Body of pancreas (tissue), 4 donors: ENCODE results near the gene ZNF786.

ENCODE experiments used
- POLR2A ChIP-seq, 3 donors: fragments of 450-650 bp; IDR thresholded peaks; one replicate each; pipeline ENCODE4 v1.6.1; 2016; ENCODE audit warnings: antibody characterized with exemption in 3 of 3, mild to moderate bottlenecking in 2 of 3
- TF ChIP-seq, protein P1 (sequence below), 7 experiments: fragments of 450-650 bp in 4 of 7; fragments of 200-600 bp in 3 of 7; sonication (generic) in 3 of 7; IDR thresholded peaks; one replicate each; pipeline ENCODE4 v1.5.1; 2016 to 2019; ENCODE audit warnings: antibody characterized with exemption in 7 of 7

DNA sequence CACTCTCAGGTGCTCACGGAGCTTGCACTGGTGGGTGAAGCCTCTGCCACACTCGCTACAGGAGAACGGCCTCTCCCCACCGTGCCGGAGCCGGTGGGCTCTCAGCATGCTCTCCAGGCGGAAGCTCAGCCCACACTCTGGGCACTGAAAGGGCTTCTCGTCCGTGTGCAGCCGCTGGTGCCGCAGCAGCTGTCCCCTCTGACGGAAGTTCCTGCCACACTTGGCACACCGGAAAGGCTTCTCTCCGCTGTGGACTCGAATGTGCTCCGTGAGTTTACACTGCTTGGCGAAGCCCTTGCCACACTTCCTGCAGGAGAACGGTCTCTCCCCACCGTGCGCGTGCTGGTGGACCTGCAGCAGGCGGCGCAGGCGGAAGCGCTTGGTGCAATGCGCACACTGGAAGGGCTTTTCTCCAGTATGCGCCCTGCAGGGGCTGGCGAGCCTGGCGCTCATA lies 19.3 kb downstream of the ZNF786 start:
- TF ChIP-seq, protein P1, sequence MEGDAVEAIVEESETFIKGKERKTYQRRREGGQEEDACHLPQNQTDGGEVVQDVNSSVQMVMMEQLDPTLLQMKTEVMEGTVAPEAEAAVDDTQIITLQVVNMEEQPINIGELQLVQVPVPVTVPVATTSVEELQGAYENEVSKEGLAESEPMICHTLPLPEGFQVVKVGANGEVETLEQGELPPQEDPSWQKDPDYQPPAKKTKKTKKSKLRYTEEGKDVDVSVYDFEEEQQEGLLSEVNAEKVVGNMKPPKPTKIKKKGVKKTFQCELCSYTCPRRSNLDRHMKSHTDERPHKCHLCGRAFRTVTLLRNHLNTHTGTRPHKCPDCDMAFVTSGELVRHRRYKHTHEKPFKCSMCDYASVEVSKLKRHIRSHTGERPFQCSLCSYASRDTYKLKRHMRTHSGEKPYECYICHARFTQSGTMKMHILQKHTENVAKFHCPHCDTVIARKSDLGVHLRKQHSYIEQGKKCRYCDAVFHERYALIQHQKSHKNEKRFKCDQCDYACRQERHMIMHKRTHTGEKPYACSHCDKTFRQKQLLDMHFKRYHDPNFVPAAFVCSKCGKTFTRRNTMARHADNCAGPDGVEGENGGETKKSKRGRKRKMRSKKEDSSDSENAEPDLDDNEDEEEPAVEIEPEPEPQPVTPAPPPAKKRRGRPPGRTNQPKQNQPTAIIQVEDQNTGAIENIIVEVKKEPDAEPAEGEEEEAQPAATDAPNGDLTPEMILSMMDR (IDR thresholded peaks at IDR 0.05) = no peak
- no peak for TF ChIP-seq POLR2A (IDR thresholded peaks at IDR 0.05)
